ENCODE results near the gene ZNF692. TPM values are rescaled to one million over a fixed set of nuclear protein-coding genes. Genes with fewer than 3 reads are reported as not detected.

The ZNF692 gene
- total and polyA plus RNA-seq, 2 of the 13 experiments (the other 11 are each of a cell fraction or from before 2014, with no cell fraction given), result 27.3 to 45.8 TPM

DNA sequence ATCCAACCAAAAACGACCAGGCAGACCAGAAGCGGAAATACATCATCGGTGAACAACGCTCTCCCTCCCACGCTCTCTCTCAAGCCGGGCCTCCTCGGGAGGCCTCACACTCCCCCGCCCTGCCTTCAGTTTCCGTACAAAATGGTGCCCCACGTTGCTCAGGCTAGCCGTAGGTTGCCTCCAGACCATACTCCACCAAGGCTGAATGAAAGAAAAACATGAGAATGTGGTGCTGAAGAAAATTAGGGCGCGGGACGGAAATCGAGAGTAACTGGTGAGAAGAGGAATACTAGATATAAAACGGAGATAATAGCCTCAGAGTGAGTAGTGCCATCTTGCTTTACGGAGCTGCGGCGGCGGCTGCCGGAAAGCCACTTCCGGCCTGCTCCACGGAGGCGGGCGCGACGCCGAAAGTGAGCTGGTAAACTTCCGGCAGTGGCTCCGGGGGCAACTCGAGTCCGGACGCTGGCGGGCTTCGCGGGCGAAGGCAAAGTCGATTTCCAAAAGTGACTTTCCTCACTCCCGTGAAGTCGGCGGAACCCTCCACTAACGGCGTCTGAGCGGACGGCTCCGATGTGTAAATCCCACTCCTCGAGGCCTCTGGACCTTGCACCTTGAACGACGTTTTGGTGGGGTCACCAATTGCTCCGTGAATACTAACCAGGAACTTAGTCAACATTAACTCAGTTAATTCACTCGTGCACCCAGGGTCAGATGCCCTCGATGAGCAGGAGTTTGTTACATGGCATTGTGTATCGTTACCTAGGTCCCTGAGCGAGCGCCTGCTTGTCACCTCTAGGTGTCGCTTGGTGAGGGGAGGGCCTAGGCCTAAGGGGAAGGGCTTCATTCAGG, 32.8 kb downstream of the ZNF692 start, which contains the start of gene SH3BP5L (continued):
- TF ChIP-seq NCOR1 (IDR thresholded peaks at IDR 0.05; ENCODE audit: borderline replicate concordance, low read length) (peak; percentile 82), HNF4G (IDR thresholded peaks at IDR 0.05; ENCODE audit: borderline replicate concordance, low read depth, low read length) (no peak; the same call in 1 of the 2 replicates), HNF4G (CRISPR knock-in tag; IDR thresholded peaks at IDR 0.05; ENCODE audit: borderline replicate concordance, low read depth) (peak; percentile 56; the same call in 1 of the 2 replicates), MIER2 (CRISPR knock-in tag; IDR thresholded peaks at IDR 0.05) (peak; percentile 53; the same call in 1 of the 2 replicates), SMYD3 (CRISPR knock-in tag; IDR thresholded peaks at IDR 0.05) (peak; percentile 17; the same call in 1 of the 2 replicates), NR2C2 (CRISPR knock-in tag; IDR thresholded peaks at IDR 0.05; ENCODE audit: borderline replicate concordance) (peak; percentile 85), FIP1L1 (IDR thresholded peaks at IDR 0.05; ENCODE audit: borderline replicate concordance, insufficient read depth, low read depth, low read length) (no peak), JUND (CRISPR knock-in tag; IDR thresholded peaks at IDR 0.05) (peak; percentile 30; the same call in 1 of the 2 replicates), ZFP41 (CRISPR knock-in tag; IDR thresholded peaks at IDR 0.05; ENCODE audit: borderline replicate concordance) (no peak; the same call in 1 of the 2 replicates), NFYB (CRISPR knock-in tag; IDR thresholded peaks at IDR 0.05) (peak; percentile 54), SKI (IDR thresholded peaks at IDR 0.05; ENCODE audit: partially characterized antibody) (peak; percentile 15), THAP11 (CRISPR knock-in tag; IDR thresholded peaks at IDR 0.05) (peak; percentile 80), AHR (CRISPR knock-in tag; IDR thresholded peaks at IDR 0.05) (peak; percentile 55; the same call in 1 of the 2 replicates), ELF3 (CRISPR knock-in tag; IDR thresholded peaks at IDR 0.05) (peak; percentile 62; the same call in 1 of the 2 replicates), HDAC2 (CRISPR knock-in tag; IDR thresholded peaks at IDR 0.05) (peak; percentile 61; the same call in 1 of the 2 replicates), TMF1 (CRISPR knock-in tag; IDR thresholded peaks at IDR 0.05; ENCODE audit: low read depth) (peak; percentile 24; the same call in 1 of the 2 replicates), ZC3H4 (CRISPR knock-in tag; IDR thresholded peaks at IDR 0.05; ENCODE audit: borderline replicate concordance) (peak; percentile 80; the same call in 1 of the 2 replicates), ZNF547 (CRISPR knock-in tag; IDR thresholded peaks at IDR 0.05) (no peak), ATM (IDR thresholded peaks at IDR 0.05; ENCODE audit: borderline replicate concordance) (no peak), SALL2 (CRISPR knock-in tag; IDR thresholded peaks at IDR 0.05) (peak; percentile 16; the same call in 1 of the 2 replicates), HMG20A (CRISPR knock-in tag; IDR thresholded peaks at IDR 0.05; ENCODE audit: borderline replicate concordance) (peak; percentile 53; the same call in 1 of the 2 replicates)
- TF ChIP-seq, protein P1, sequence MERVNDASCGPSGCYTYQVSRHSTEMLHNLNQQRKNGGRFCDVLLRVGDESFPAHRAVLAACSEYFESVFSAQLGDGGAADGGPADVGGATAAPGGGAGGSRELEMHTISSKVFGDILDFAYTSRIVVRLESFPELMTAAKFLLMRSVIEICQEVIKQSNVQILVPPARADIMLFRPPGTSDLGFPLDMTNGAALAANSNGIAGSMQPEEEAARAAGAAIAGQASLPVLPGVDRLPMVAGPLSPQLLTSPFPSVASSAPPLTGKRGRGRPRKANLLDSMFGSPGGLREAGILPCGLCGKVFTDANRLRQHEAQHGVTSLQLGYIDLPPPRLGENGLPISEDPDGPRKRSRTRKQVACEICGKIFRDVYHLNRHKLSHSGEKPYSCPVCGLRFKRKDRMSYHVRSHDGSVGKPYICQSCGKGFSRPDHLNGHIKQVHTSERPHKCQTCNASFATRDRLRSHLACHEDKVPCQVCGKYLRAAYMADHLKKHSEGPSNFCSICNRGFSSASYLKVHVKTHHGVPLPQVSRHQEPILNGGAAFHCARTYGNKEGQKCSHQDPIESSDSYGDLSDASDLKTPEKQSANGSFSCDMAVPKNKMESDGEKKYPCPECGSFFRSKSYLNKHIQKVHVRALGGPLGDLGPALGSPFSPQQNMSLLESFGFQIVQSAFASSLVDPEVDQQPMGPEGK (CRISPR knock-in tag; IDR thresholded peaks at IDR 0.05), result peak; percentile 62; the same call in 1 of the 2 replicates
- TF ChIP-seq, protein P2, sequence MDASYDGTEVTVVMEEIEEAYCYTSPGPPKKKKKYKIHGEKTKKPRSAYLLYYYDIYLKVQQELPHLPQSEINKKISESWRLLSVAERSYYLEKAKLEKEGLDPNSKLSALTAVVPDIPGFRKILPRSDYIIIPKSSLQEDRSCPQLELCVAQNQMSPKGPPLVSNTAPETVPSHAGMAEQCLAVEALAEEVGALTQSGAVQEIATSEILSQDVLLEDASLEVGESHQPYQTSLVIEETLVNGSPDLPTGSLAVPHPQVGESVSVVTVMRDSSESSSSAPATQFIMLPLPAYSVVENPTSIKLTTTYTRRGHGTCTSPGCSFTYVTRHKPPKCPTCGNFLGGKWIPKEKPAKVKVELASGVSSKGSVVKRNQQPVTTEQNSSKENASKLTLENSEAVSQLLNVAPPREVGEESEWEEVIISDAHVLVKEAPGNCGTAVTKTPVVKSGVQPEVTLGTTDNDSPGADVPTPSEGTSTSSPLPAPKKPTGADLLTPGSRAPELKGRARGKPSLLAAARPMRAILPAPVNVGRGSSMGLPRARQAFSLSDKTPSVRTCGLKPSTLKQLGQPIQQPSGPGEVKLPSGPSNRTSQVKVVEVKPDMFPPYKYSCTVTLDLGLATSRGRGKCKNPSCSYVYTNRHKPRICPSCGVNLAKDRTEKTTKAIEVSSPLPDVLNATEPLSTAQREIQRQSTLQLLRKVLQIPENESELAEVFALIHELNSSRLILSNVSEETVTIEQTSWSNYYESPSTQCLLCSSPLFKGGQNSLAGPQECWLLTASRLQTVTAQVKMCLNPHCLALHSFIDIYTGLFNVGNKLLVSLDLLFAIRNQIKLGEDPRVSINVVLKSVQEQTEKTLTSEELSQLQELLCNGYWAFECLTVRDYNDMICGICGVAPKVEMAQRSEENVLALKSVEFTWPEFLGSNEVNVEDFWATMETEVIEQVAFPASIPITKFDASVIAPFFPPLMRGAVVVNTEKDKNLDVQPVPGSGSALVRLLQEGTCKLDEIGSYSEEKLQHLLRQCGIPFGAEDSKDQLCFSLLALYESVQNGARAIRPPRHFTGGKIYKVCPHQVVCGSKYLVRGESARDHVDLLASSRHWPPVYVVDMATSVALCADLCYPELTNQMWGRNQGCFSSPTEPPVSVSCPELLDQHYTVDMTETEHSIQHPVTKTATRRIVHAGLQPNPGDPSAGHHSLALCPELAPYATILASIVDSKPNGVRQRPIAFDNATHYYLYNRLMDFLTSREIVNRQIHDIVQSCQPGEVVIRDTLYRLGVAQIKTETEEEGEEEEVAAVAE (CRISPR knock-in tag; IDR thresholded peaks at IDR 0.05; ENCODE audit: borderline replicate concordance), result peak; percentile 34; the same call in 1 of the 2 replicates

All from HepG2 (cell line).